Lower lobe of right lung (tissue), 2 donors: ENCODE data around the gene MICAL3. TPM values are rescaled to one million over a fixed set of nuclear protein-coding genes. Genes with fewer than 3 reads are reported as not detected.

Experiments used
- ATAC-seq, 2 donors: fragments of 200-7000 bp; cut with Tn5 transposase; one replicate each; pipeline ENCODE4 v1.9.1; 2020 to 2022; ENCODE audit warnings: mild to moderate bottlenecking in 2 of 2, moderate library complexity in 2 of 2
- DNase-seq: peaks from one replicate; pipeline ENCODE4 v3.0.0-alpha.2; 2020
- H3K27ac ChIP-seq: fragments of 200-600 bp; one replicate; pipeline ENCODE4 v1.8.0; 2022
- H3K27me3 ChIP-seq: fragments of 200-600 bp; one replicate; pipeline ENCODE4 v1.8.0; 2022; ENCODE audit warnings: low read depth
- H3K36me3 ChIP-seq: fragments of 200-600 bp; one replicate; pipeline ENCODE4 v1.8.0; 2022; ENCODE audit warnings: mild to moderate bottlenecking
- H3K4me1 ChIP-seq: fragments of 200-600 bp; one replicate; pipeline ENCODE4 v1.8.0; 2022
- H3K4me3 ChIP-seq: fragments of 200-600 bp; one replicate; pipeline ENCODE4 v1.8.0; 2022; ENCODE audit warnings: mild to moderate bottlenecking
- H3K9me3 ChIP-seq: fragments of 200-600 bp; one replicate; pipeline ENCODE4 v1.8.0; 2022
- intact Hi-C: fragments of 100-400 bp; cut with DNase I; formaldehyde crosslinking; loops from one replicate; pipeline ENCODE4 v1.11.0; 2022
- total RNA-seq: library from RNA; stranded (reverse); fragmentation: NEBNext Ultra II Directional; extraction: Animal tissue kit (Norgen Biotek cat#: 25700); gene quantifications from one replicate; pipeline ENCODE4 v1.2.1, GENCODE V29; 2021
- TF ChIP-seq, protein P1 (sequence below): fragments of 200-600 bp; IDR thresholded peaks from one replicate; pipeline ENCODE4 v1.8.0; 2022; ENCODE audit warnings: antibody characterized with exemption, mild to moderate bottlenecking
- donor health status: DM: no; HTN: yes; CAD: no; lungs with severe emphysema.

The MICAL3 gene
- total RNA-seq, 1 donor from 2014 or later, result 23.5 TPM

GRCh38 chr22:17749605-17750395 is 274.6 kb downstream of the MICAL3 start:
- ATAC-seq, result no peak
- TF ChIP-seq, protein P1, sequence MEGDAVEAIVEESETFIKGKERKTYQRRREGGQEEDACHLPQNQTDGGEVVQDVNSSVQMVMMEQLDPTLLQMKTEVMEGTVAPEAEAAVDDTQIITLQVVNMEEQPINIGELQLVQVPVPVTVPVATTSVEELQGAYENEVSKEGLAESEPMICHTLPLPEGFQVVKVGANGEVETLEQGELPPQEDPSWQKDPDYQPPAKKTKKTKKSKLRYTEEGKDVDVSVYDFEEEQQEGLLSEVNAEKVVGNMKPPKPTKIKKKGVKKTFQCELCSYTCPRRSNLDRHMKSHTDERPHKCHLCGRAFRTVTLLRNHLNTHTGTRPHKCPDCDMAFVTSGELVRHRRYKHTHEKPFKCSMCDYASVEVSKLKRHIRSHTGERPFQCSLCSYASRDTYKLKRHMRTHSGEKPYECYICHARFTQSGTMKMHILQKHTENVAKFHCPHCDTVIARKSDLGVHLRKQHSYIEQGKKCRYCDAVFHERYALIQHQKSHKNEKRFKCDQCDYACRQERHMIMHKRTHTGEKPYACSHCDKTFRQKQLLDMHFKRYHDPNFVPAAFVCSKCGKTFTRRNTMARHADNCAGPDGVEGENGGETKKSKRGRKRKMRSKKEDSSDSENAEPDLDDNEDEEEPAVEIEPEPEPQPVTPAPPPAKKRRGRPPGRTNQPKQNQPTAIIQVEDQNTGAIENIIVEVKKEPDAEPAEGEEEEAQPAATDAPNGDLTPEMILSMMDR, result no peak
- H3K9me3 ChIP-seq, result no peaks in the 10 kb centered on the region
- H3K36me3 ChIP-seq, result no peaks in the 10 kb centered on the region
- intact Hi-C loops, result no loop called here
- no peaks in the 10 kb centered on the region for H3K4me1 ChIP-seq
- DNase-seq, result no peak
- H3K27me3 ChIP-seq, result no peaks in the 10 kb centered on the region
- no peak overlapping the region for H3K27ac ChIP-seq
- H3K4me3 ChIP-seq, result no peak overlapping the region

DNA sequence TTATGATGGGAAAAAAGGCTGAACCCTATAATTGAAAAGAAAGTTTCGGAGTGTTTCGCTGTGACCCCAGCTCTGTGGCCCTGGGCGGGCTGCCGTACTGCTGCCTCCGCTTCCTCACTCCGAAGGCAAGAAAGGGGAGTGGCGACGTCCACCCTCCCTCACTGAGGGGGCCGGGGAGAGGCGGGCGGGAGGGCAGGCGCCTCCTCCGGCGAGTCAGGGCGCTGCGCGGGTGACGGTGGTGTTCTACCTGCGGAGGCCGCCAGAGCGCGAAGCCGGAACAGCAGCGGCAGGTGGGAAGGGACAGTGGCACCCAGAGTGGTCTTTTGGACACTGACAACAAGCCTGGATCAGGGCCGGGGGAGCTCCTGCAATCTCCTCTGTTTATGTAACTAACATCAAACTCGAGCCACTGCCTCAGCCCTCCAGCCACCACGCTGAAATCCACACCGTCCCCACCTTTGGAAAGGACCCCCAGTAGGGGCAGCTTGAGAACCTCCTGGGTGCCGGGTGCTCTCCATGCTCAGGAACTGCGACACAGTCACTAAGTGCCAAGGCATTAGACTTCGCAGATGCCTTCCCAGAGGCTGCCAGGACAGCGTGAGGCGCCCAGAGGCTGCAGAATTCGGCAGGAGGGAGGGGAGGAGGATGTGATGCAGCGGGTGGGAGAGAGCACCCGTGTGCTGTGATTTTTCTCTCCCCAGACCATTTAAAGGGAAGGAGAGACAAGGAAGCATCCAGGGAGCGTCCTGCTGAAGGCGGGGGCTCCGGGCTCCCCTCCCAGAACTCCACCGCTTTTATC is 275.6 kb downstream of the MICAL3 start:
- Histone ChIP-seq H3K27me3 (no peaks in the 10 kb centered on the region), H3K4me1 (no peaks in the 10 kb centered on the region), H3K36me3 (no peaks in the 10 kb centered on the region), H3K9me3 (no peaks in the 10 kb centered on the region), H3K27ac (no peak overlapping the region), H3K4me3 (no peak overlapping the region)
- intact Hi-C loops, result no loop called here
- TF ChIP-seq, protein P1, result no peak
- DNase-seq (no peak), ATAC-seq (no peak)

DNA sequence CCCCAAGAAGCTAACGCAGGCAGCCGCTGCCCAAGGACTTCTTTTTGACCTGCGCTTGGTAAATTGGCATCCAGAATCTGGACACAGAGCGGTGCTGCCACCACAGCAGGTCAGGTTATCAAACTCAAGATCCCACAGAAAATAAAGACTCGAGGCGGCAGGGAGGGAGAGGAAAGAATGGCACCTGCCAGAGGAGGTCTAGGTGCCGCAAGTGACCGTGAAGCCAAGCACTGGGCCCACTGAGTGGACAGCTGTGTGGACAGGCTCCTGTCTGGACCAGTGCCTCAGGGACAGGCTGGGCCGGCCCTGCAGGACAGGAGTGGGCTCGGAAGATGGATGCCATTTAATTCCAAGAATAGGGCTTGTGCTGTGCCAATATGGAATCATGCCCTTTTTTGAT is 277.4 kb downstream of the MICAL3 start:
- no peaks in the 10 kb centered on the region for H3K9me3 ChIP-seq
- TF ChIP-seq, protein P1, result no peak
- intact Hi-C loops, result no loop called here
- H3K36me3 ChIP-seq, result peaks cover 7% of the 10 kb centered on the region
- no peak overlapping the region for H3K27ac ChIP-seq
- no peaks in the 10 kb centered on the region for H3K27me3 ChIP-seq
- ATAC-seq (no peak), DNase-seq (no peak)
- no peak overlapping the region for H3K4me3 ChIP-seq
- H3K4me1 ChIP-seq, result no peaks in the 10 kb centered on the region

DNA sequence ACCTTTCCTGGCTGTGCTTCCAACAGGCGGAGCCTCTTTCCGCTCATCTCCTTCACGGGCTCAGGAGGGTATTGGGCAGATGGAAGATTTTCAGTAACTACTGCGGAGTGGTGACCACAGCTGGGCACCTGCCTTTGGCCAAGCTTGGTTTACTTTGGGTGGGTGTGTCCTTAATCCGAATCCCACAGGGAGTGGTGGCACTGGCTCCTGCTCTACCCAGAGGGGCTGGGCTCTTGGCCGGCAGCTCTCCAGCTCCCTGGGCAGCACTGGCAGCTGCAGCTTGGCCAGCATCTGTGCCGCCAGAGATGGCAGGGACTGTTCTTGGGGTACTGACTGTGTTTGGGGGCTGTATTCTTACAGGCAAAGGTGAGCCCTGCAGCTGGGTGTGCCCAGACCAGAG is 279.9 kb downstream of the MICAL3 start:
- ATAC-seq, result no peak
- TF ChIP-seq, protein P1, result no peak
- Histone ChIP-seq H3K36me3 (peaks cover 12% of the 10 kb centered on the region), H3K9me3 (no peaks in the 10 kb centered on the region), H3K4me1 (no peaks in the 10 kb centered on the region), H3K27me3 (no peaks in the 10 kb centered on the region), H3K4me3 (no peak overlapping the region), H3K27ac (no peak overlapping the region)
- intact Hi-C loops, result no loop called here
- DNase-seq, result no peak

GRCh38 chr22:17743661-17744411 is 280.5 kb downstream of the MICAL3 start:
- TF ChIP-seq, protein P1, result no peak
- DNase-seq, result no peak
- no peaks in the 10 kb centered on the region for H3K9me3 ChIP-seq
- H3K27ac ChIP-seq, result no peak overlapping the region
- H3K36me3 ChIP-seq, result peaks cover 18% of the 10 kb centered on the region
- intact Hi-C loops, result no loop called here
- no peaks in the 10 kb centered on the region for H3K27me3 ChIP-seq
- H3K4me1 ChIP-seq, result no peaks in the 10 kb centered on the region
- no peak overlapping the region for H3K4me3 ChIP-seq
- no peak for ATAC-seq
